C1 segment of cervical spinal cord (tissue), 14 donors: ENCODE measurements around the gene SYNGR1.

ENCODE experiments used
- DNase-seq, 14 donors: peaks; one replicate each; lab custom pipeline; 2025; lab: John Stamatoyannopoulos, UW

SYNGR1 gene

DNA sequence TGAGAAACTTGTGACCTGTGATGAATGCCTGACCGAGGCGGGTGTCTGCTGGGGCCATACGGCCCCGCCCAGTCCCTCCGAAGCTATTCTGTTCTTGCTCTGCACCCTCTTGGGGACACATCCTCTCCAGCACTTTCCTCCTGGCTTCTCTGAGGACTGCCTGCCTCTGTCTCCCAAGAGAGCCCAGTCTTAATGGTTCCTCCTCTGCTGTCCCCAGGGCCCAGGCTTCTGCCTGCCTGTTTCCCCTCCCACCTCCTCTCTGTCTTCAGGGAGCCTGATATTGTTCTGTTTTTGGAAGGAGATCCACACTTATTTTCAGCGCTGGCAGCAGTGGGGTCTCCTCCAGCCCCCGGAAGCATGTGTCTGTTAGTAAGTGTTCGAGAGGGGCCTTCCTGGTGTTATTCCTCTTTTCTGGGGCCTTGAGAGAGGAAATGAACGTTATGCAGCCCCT, 18.7 kb downstream of the SYNGR1 start:
- no peak for DNase-seq

DNA sequence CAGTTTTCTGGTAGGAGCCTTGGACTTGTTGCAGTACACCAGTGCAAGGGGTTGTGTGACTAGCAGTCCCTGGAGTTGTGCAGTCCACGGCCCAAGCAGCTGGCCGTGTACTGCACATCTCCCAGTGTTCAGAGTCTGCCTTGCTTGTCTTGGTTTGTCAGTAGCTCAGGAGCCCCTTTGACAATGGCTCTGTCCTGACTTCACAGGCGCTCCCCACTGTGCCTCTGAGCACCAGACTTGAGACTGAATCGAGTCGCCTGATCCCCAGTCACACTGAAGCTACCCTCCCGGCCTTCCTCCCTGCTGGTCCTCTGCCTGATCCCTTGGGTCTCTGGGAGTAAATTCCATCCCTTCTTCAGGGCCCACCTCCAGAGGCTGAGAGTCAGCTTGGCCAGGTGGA, 19.4 kb downstream of the SYNGR1 start:
- DNase-seq: no peak

DNA sequence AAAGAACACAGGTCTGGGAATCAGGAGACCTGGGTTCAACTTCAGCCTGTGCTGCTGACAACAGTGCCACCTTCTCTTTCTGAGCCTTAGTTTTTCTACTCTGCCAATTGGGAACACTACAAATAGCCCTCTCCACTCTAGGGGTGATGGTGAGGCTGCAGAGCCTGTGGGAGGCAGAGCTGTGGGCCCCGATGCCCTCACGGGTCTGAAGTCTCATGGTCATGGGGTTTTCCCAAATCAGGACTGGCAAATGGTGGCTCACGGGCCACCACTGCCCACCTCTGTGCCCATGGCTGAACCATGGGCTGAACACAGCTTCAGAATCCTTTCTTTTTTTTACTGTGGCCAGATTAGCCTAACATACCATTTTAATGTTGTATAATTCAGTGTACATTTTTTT, 19.8 kb downstream of the SYNGR1 start:
- DNase-seq: no peak

DNA sequence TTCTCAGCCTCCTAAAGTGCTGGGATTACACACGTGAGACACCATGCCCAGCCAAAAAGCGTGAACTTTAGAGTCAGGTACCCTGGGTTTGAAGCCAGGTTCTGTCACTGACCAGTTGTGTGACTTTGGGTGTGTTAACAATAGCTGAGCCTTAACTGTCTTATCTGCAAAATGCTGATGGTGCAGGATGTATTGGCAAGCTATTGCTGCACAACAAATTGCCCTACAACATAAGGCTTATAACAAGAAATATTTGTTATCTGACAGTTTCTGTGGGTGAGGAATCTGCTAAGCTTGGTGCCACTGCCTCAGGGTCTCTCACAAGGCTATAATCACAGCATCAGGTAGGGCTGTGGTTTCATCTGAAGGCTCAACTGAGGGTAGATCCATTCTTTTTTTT, 21.9 kb downstream of the SYNGR1 start:
- no peak for DNase-seq

DNA sequence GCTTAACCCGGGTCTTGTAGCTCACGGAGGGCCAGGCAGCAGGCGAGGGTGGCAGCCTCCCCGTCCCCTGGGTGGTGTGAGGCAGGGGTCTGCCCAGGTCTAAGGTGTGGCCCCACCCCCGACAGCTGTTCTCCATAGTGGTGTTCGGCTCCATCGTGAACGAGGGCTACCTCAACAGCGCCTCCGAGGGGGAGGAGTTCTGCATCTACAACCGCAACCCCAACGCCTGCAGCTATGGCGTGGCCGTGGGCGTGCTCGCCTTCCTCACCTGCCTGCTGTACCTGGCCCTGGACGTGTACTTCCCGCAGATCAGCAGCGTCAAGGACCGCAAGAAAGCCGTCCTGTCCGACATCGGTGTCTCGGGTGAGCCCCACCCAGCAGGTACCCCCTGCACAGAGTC, 24.4 kb downstream of the SYNGR1 start:
- DNase-seq: no peak

DNA sequence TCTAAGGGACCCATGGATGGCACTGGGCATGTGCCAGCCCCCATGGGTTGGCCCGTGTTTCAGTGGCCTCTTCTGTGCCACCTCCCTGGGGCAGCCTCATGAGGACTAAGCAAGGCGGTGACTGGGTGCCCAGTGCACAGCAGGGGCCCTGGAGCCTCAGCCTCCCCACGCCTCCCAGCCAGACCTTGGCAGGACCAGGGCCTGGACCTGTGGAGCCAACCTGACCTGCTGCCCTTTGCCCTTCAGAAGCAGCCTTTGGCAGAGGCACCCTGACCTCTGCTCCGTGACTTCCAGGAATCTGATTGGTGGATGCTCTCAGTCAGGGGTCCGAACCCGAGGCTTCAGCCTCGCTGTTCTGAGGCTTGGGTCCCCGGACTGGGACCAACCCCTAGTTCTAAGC, 25.0 kb downstream of the SYNGR1 start:
- no peak for DNase-seq

DNA sequence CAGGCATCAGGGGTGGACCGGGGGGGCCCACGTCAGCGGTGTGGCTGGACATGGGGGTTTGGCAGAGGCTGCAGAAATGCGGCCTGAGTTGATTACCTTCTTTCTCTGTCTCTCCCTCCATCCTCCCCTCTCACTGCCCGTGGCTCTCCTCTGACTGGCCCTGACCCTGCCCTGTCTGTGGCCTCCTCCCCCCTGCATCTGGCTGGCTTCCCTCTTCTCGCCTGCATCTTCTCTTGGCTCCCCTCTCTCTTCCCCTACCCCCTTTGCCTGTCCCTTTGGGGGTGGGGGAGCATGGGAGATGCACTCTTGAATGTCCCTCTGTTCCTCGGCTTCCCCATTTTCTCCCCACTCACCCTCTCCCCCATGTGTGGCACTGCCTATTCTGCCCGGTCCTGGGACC, 25.9 kb downstream of the SYNGR1 start:
- no peak for DNase-seq

DNA sequence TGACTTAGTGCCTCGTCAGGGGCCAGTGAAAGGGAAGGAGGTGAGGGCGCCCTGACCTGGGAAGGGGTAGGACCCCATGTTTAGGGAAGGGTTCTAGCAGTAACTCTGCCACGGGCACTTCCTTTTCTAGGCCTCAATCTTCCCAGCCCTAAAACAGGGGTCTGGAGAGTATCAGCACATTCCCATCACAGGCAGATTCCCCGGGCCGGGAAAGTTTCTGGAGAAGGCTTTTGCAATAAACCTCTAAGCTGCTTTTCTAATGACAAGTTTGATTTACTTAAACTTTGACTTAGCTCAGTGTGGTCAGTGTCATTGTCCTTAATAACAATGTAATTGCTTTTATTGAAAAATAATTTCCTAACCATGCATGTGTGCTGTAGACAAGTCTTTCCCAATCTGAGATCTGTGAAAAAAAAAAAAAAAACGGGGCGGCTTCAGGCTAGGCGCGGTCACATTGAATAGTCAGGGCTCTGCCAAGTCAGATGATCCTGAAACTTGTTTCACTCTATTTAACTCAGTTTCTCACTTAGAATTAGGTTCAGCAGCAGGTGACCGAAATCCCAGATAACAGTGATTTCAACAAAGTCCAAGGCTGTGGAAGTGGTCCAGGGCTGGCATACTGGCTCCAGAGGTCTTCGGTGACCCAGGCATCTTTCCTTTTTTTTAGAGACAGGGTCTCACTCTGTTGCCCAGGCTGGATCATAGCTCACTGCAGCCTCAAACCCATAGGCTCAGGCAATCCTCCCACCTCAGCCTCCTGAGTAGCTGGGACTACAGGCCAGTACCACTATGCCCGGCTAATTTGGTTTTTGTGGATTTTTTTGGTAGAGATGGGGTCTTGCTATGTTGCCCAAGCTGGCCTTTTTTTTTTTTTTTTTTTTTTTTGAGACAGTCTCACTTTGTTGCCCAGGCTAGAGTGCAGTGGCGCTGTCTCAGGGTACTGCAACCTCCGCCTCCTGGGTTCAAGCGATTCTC, 30.3 kb downstream of the SYNGR1 start:
- DNase-seq: no peak

DNA sequence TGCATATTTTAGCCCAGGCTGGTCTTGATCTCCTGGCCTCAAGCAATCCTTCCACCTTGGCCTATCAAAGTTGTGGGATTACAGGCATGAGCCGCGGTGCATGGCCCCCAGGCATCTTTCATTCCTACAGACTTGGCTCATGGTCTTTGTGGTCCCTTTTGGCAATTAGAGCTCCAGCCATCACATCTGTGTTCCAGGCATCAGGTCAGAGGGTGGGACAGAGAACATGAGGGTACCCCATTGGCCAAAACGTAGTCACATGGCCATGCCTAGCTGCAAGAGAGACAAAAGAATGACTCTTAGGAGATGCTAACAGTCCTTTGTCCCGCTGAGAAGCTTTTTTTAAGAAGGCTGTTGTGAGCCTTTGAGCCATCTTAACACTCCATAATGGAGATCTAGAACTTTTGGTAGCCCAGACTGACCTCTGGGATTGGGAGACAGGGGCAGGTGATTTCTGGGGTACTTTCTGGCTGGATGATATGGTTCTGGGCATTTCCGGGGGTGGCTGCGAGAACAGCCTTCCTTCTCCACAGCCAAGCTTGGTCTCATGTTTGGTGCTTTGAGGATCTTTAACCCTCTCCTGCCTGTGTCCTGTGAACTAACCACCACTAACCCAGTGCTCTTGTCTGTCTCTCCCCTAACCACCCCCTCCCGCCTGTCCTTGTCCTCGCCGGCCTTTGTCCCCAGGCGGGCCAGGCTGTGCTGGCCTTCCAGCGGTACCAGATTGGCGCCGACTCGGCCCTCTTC, 31.4 kb downstream of the SYNGR1 start:
- no peak for DNase-seq

DNA sequence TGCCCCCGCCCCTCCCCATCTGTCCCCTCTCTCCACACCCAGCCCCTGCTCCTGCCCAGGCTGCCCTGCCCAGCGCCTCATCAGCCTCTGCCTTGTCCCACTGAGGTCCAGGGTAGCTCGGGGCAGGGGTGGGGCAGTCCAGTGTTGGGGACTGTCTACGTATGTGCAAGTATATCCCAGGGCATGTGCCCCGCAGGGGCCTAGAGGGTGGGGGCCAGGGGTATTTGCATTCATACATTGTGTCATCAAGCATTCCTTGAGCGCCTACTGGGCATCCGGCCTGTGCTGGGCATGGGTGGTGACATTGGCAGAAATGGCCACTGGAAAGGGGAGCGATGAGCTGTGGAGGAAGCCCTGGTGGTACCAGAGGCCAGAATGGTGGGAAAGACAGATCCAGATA, 32.1 kb downstream of the SYNGR1 start:
- no peak for DNase-seq

DNA sequence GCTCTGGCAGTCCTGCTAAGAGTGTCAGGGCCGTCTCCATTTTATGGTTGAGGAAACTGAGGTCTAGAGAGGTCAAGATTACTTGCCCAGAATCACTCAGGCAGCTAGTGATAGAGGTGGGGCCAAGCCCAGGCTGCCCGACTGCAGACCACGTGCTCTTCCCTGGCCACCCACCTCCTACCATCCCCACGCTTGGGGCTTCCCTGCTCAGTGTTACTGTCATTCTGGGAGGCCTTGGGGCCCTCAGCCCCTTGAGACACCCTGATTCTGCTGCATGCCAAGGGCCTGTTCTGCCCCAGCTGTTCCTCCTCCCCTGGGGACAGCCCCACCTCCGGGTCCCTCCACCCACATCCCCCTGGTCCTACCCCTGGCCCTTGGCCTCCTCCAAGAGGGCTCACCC, 32.6 kb downstream of the SYNGR1 start:
- no peak for DNase-seq

DNA sequence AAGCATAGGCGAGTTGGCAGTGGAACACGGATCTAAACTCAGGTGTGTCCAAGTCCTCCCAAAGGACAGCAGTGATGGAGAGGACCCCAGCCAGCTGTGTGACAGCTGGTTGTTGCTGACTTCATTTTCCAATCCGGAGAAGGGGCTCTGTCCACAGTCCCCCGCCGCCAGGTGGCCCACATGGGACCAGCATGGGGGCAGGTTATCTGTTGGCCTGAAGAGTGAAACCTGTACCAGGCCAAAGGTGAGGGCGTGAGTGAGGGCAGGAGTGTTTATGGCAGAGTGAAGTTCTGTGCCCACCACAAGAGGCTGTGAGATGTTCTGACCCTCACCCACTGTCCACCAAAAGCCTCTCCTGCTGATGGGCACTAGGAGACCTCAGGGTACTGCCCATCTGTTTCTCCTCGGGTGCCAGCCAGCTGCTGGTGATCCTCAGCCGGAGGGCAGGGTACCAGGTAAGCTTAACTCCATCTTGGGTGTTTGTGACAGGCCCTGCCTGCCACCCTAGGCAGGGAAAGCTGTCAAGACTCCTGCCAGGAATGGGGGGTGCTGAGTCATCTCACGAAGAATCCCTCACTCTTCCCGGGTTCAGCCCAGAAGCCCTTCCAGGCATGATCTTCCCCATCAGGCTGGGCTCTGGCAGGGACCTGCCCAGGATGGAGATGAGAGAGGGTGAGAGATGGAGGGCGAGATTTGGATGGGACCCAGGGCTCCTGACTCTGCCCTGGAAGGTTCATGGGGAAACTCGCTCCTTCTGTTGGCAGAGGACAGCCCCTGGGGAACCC, 34.2 kb downstream of the SYNGR1 start:
- peak in 1 of 14 donors; percentile 32 for DNase-seq

DNA sequence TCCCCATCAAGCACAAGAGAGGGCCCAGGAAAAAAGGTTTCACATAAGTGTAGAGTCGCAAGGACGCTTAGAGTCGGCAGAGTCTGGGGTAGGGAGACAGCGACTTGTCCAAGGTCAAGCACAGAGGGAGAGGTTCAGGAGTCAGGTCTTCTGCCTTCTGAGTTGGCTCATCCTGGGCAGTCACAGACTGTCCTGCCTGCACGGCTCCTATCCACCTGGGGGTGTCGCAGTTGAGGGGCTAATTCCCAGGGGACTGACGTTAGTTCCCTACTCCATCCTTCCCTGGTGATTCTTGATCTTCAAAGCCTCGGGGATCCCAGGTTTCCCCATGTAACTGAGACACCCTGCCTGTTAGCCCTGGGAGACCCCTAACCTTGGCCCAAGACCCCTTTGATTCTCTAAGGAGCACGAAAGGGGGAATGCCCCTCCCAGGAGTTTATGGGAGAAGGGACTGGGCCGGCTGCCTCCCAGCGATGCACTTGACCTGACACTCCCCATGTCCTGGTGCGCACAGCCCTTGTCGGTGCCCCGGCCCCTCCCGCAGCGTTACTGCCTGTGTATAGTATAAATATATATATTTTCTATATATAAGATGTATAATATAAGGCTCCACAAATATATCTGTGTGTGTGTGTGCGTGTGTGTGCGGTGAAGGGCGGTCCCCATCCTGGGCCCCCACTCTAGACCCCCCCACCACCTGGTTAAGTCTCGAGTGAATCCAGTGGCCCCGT, 35.1 kb downstream of the SYNGR1 start:
- DNase-seq: peak in 1 of 14 donors; percentile 47

DNA sequence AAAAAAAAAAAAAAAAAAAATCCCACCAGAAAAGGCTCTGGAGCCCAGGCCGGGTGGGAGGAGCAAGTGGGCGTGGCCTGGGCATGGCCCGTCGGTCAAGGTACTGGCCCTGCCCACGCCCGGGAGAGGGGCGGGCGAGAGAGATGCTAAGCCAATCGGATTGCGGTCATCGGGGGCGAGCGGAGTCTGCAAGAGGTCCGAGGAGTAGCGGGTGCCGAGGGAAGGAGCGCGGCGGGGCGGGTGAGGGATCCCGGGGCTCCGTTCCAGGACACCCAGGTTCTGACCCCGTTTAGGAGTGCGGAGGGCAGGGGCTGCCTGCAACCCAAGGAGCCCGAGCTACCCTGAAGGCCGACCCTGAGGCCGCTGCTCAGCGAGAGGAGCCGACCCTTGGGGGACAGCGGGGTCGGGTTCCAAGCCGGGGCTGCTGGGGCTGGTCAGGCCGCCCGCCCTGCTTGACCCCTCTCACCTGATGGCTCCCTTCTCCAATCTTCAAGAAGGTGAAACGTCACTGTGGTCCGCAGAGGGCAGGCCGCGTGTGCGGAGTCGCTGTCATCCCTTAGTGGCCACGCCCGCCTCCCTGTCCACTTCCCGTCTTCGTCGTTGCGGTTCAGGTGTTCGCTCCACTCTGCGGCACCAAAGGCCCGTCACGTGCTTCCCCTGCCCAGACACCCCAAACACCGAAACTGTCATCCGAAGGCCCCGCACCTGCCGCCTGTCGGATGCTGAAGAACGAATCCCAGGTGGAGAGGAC, 38.6 kb downstream of the SYNGR1 start:
- DNase-seq: peak in 8 of 14 donors; percentile 18 to 95 (median 60)

DNA sequence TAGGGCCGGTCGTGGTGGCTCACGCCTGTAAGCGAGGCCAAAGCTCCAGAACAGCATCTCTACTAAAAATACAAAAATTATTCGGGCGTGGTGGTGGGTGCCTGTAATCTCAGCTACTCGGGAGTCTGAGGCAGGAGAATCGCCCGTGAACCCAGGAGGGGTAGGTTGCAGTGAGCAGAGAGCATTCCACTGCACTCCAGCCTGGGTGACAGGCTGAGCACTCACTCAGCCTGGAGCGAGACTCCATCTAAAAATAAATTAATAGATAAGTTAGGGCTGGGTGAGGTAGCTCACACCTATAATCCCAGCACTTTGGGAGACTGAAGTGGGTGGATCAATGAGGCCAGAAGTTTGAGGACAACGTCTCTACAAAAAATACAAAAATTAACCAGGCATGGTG, 39.6 kb downstream of the SYNGR1 start:
- DNase-seq: no peak

DNA sequence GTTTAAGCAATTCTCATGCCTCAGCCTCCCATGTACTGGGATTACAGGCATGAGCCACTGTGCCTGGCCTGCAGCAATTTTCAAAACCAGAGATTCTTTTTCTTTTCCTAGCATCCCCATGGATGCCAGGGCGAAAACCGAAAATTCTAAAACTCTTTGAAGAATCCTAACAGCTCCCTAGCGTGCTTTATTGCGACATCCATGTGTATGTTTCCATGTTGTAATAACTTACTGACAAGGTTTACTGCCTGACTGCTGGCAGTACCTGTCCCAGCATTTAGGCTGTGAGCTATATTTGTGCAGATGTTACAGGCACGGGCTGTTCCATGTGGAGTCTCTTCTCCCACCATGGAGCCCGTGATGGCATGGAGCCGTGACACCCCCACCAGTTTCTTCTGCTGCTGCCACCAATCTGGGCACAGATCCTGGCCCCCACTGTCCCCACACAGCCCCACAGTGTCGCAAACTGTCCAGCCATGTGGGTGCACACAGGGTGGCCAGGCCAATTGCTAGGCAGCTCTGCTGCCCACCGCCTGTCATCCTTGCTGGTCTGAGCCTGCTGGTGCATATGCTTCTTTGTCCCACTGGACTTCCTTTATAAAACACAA, 42.7 kb downstream of the SYNGR1 start:
- peak in 1 of 14 donors; percentile 95 for DNase-seq

DNA sequence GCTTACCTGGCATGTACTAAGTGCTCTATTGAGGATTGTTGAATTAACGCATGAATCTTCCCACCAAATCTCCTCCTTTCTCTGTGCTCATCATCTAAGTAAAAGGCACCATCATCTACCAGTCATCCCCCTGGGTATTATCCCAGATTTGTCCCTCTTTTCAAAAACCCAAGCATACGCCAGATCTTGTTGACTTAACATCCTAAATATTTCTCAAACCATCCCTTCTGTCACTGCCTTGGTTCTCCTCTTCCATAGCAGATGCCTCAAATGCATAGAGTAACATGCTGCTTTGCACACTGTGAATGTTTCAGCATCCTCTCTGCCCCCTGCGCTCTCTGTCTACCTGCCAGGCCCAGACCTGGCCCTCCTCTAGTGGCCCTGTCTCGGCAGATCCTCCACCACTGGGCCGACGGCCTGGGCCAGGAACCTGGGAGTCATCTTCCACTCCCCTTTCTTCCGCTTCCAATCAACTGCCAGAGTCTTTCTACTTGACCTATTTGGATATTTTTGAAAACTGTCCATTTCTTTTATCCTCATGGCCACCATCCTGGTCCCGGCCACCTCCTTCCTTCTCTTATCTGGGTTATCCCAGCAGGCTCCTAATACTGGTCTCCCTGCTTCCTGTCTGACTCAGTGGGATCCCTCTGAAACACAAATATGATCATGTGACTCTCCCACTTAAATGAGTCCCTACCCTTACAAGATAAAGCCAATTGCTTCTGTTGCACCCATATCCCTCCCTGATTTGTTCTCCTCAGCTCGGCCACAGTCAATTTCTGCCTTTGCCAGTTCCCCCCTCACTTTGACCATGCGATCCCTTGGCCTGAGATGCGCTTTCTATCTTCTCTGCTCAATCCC, 46.4 kb downstream of the SYNGR1 start:
- peak in 2 of 14 donors; percentile 23 to 94 for DNase-seq

DNA sequence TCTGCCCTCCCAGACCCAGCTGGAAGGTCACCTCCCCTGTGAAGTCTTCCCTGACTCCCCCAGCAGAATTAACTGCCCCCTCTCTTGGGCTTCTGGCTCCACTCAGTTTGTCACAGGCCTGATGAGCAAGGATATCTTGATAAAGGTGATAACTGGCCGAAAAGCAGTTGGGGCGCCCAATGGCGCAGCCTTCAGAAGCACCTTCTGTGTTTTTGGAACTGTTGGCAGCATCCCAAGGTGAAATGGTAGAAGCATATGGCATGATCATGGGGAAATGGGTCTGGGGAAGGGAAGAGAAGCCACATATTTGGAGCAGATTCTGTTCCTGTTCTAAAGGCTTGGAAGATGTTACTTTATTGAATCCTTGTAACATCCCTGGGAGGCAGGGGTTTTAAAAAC, 47.0 kb downstream of the SYNGR1 start:
- peak in 2 of 14 donors; percentile 16 to 87 for DNase-seq

DNA sequence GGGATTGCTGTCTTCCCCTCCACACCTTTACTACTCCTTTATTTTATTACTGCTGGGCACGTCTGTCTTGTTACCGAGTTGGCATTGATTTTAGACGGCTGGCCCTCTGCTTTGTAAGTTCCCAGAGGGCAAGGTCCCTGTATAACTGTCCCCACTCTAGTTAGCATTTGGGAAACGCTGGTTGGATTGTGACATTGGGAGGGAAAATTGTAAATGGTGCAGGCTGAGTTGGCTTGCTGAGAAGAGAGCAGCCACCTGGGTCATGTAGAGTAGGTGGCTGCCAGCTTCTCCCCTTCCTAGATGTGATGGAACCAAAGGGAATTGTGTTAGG, 51.5 kb downstream of the SYNGR1 start:
- no peak for DNase-seq
